SIG-M5 treated with dmso at 0.1 percent for 504 hours (cell line): Measurements from ENCODE around the gene ARL15.
"Not testable (repeated sequence)": the region's sequence is repeated elsewhere in the genome, so short reads cannot be mapped to it uniquely, and the experiment has no call there.

Source experiments
- DNase-seq: peaks from one replicate; lab custom pipeline; 2025; ENCODE audit not compliant: unreplicated experiment; lab: John Stamatoyannopoulos, UW

ARL15 gene

GRCh38 chr5:54103871-54104270, 206.5 kb downstream of the ARL15 start:
- DNase-seq, result no peak

- DNase-seq, result no peak
Measured at GRCh38 chr5:54098267-54098666, 212.1 kb downstream of the ARL15 start.

- DNase-seq, result peak; percentile 7
Measured at GRCh38 chr5:54095969-54096368, 214.4 kb downstream of the ARL15 start.

- DNase-seq, result no peak
Measured at GRCh38 chr5:54094706-54095105, 215.7 kb downstream of the ARL15 start.

- no peak for DNase-seq
Measured at GRCh38 chr5:54093861-54094260, 216.5 kb downstream of the ARL15 start.

GRCh38 chr5:54093081-54093492, 217.3 kb downstream of the ARL15 start:
- DNase-seq, result no peak

- no peak for DNase-seq
Measured at GRCh38 chr5:54091307-54092130, 218.9 kb downstream of the ARL15 start.

- peak; percentile 17 for DNase-seq
Measured at GRCh38 chr5:54090495-54091120, 219.8 kb downstream of the ARL15 start.

- no peak for DNase-seq
Measured at GRCh38 chr5:54088081-54088480, 222.3 kb downstream of the ARL15 start.

- no peak for DNase-seq
Measured at GRCh38 chr5:54087436-54087835, 222.9 kb downstream of the ARL15 start.

GRCh38 chr5:54086191-54086590, 224.2 kb downstream of the ARL15 start:
- no peak for DNase-seq

- DNase-seq, result no peak
Measured at GRCh38 chr5:54084696-54085095, 225.7 kb downstream of the ARL15 start.

- DNase-seq, result no peak
Measured at GRCh38 chr5:54083851-54084250, 226.5 kb downstream of the ARL15 start.

GRCh38 chr5:54083245-54083644, 227.1 kb downstream of the ARL15 start:
- DNase-seq, result no peak

GRCh38 chr5:54081415-54081814, 229.0 kb downstream of the ARL15 start:
- no peak for DNase-seq

- DNase-seq, result peak; percentile 46
Measured at GRCh38 chr5:54080831-54081230, 229.5 kb downstream of the ARL15 start.

- DNase-seq, result no peak
Measured at GRCh38 chr5:54073735-54074134, 236.6 kb downstream of the ARL15 start.

- DNase-seq, result no peak
Measured at GRCh38 chr5:54073131-54073530, 237.2 kb downstream of the ARL15 start.

- DNase-seq, result no peak
Measured at GRCh38 chr5:54066433-54066832, 243.9 kb downstream of the ARL15 start.

GRCh38 chr5:54063817-54064216, 246.6 kb downstream of the ARL15 start:
- no peak for DNase-seq

GRCh38 chr5:54062958-54063357, 247.4 kb downstream of the ARL15 start:
- DNase-seq, result no peak

GRCh38 chr5:54060919-54061318, 249.5 kb downstream of the ARL15 start:
- DNase-seq, result not testable (repeated sequence)

GRCh38 chr5:54049963-54050362, 260.4 kb downstream of the ARL15 start:
- DNase-seq, result no peak
